ENCODE data around the gene FBN3.

Gene FBN3

DNA sequence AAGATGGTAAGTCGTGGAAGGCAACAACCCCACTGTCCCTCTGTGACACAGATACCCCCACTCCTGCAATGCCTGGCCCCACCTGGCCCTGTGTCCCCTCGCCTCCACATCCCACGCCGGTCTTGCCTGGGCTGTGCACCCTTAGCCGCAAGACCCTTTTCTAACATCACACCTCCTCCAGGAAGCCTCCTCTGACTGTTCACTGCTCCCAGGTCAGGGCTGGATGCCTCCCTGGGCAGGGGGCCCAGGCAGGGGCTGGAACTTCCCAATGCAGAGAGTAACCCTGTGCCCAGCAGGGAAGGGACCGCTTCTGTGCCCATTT is 1.3 kb downstream of the FBN3 start:
- DNase-seq: no peak

DNA sequence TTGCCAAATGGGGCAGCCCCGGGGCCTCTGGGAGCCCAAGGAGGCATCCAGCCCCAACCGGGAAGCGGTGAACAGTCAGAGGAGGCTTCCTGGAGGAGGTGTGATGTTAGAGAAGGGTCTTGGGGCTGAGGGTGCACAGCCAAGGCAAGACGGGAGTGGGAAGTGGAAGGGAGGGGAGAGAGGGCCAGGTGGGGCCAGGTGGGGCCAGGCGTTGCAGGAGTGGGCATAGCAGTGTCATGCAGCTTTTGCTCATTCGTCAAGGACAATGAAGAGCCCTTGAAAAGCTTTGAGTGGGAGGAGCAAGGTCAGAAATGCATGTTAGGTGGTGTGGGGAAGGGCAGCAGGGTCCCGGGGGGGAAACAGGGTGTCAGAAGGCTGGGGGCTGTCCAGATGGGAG is 1.8 kb downstream of the FBN3 start:
- no peak for DNase-seq

DNA sequence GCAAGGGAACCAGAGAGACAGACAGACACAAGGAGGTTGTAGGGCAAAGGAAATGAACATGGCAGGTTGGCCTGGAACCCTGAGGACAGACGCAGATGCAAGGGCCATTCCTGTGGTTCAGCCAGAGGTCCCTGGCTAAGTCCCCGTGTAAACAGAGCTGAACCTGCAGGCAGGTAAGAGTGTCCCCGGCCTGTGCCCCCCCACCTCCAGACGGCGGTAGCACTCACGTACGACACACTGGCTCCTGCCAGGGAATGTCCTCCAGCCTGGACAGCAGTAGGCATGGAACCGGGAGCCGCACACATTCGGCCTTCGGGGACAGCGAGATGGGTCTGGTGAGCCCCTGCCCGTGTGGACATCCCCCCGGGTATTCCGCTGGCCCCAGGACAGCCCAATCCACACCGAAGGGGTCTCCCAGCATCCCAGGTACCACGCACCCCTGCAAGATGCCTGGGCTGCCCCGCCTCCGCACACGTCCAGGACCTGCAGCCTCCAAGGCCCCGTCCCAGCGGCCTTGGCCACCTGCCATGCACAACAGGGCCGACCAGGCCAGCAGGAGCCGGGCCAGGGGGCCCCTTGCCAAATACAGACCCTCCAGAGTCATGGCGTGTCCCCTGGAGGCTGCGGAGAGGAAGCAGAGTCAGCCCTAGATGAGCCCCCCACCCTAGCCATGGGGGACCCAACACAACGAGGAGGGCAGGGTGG is 2.4 kb downstream of the FBN3 start:
- no peak for DNase-seq

DNA sequence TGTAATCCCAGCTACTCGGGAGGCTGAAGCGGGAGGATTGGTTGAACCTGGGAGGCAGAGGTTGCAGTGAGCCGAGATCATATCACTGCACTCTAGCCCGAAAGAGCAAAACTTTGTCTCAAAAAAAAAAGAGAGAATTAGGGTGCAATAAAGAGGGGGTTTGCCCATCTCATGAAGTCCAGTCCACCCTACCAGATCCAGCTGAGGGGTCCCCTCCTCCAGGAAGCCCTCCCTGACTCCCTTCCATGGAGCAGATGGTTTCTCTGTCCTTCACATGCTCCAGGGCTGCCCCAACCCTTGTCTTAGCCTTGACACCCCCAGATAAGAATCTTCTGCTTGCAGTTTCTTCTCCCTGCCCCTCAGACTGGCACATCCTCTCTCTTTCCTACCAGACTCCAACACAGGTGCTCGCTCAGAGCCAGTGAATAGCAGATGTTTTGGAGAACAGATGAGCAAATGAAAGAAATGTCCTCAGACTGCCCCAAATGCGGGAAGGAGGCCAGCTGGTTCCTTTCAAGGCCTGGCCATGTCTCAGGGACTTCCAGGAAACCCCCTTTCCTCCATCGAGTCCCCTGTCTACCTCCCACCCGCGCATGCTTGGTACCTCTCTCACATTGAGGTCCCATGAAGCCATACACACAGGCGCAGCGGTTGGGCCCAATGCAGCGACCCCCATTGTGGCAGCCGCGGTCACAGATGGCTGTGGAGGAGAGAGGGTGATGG is 5.0 kb downstream of the FBN3 start:
- no peak for DNase-seq

DNA sequence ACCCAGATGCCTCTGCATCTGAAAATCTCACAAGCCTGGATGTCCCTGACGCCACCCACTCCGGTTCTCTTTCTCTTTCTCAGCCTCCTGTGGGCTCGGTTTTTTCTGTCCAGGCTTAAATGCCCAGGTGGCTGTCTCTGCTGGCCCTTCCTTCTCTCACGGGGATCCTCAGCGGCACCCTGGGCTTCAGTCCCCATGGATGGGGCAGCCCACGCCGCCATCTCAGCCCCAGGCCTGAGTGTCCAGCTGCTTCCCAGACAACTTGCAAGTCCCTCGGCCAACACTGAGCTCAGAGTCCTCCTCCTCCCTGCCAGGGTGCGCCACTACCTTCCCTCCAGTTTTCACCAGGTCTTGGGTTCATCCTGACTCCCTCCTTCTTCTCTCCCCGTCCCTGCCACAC is 6.4 kb downstream of the FBN3 start:
- DNase-seq: no peak

DNA sequence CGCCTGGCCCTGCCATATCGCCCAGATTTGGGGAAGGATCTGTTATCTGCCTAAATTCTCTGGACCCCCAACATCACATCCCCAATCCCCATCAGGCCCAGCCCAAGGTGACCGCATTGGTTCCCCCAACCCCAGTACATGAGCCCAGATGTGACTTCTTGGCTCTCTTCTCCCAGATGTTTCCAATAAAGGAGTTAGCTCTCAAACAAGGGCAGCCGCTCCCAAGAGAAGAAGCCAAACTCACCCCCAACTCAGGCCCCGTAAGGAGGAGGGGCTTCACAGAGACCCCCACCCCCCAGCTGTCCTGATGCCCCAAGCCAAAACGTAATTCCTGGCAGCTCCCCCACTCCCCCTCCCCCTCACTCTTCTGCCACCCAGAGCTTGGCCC is 6.9 kb downstream of the FBN3 start:
- no peak for DNase-seq

DNA sequence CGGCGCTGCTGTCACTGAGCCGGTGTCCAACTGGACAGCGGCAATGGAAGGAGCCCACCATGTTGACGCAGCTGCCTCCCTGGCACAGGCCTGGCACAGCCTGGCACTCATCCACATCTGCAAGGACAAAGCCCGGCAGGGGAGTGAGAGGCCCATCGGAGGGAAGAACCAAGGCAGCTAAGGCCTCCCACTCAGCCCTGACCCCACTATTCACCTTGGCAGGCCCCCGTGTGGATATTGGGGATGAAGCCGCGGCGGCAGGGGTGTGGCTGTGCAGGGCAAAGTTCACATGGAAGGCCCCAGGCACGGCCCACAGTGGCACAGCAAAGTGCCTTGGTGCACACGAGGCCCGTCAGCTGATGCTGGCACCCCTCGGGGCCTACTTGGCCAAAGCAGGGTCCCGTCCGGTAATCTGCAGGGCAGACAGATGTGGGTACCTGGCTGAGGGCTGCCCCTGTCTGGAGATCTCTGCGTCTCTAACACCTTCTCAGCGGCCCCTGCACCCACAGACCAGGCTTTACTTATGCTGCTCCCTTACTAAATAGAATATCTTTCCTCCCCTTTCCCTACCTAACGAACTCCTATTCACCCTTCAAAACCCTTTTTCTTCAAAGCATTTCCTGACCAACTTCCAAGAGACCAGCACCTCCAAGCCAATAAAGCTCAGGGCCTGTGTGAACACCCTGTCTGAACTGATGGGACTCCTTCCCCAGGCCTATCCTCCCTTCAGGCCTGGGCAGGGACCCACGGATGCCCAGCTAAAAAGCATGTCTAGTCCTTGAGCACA is 7.5 kb downstream of the FBN3 start:
- no peak for DNase-seq

DNA sequence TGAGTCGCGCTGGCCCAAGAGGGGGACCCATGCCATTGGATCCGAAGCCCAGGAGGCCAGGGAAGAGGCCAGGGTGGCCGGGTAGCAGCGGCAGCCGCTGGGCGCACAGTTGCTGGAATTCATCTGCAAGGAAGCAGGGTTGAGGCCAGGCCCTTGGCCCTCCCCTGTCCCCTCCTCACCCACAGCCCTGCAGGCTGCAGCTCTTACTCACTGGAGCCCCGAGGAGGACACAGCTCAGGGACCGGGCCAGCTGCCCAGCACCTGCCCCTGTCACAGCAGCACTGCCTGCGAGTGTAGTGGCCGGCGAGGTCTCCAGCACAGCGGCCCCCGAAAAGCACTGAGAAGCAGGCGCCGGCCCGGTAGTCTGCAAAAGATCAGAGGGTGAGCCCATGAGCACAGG is 11.2 kb downstream of the FBN3 start:
- DNase-seq: no peak

DNA sequence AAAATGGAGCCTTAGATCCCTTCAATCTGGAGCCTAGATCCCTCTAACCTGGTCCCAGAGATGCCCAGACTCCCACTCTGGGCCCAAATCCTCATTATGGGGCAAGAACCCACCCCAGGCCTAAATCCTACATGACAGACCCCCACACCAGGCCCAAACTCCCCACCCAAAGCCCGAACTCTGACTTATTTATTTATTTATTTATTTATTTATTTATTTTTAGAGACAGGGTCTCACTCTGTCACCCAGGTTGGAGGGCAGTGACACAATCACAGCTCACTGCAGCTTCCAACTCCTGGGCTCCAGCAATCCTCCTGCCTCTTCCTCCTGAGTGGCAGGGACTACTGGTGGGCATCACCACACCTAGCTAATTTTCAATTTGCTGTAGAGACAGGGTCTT is 12.0 kb downstream of the FBN3 start:
- no peak for DNase-seq

DNA sequence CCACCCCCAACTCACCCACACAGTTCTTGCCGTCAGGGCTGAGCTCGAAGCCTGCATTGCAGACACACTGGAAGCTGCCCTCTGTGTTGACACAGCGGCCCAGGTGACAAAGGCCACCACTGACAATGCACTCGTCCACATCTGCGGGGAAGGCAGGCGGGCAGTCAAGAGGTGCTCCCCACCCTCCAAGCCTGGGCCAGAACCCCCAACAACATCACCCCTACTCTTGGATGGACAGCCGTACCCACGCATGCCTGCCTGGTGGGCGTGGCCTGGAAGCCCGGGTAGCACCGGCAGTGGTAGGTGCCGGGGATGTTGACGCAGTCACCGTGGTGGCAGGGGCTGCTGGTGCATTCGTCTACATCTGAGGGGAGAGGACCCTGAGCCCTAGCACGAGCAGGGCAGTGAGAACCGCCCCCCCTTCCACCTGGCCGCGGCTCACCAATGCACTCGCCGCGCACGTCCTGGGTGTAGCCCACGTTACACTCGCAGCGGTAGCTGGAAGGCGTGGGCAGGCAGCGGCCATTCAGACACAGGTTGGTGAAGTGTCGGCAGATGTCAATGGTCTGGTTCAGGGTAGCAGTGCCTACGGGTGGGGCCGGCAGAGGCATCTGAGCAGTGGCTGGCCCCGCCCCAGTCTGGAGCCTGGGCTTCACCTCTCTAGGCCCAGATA is 13.3 kb downstream of the FBN3 start:
- DNase-seq: no peak

DNA sequence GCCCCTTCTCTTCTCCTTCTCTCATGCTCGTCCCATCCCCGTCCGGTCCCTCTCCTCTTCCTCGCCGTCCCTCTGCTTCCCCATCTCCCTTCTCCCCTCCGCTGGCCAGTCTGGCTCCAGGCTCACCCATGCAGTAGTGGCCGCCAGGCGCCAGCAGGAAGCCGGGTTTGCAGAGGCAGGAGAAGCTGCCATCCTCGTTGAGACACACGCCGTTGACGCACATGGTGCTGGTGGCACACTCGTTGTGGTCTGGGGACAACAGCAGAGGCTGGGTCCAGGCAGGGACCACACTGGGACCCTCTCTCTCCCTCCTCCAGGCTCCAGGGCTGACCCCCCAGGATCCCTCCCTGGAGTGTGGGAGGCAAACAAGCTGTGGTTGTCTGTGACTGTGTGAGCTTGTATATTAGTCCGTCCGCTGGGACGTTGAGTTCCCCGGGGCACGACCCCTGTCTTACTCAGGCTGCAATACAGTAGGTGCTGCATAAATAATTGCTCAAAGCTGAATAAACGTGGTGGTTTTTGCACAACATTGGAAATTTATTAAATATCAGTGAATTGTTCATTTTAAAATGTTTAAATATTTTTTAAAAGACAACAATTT is 16.4 kb downstream of the FBN3 start:
- DNase-seq: no peak

DNA sequence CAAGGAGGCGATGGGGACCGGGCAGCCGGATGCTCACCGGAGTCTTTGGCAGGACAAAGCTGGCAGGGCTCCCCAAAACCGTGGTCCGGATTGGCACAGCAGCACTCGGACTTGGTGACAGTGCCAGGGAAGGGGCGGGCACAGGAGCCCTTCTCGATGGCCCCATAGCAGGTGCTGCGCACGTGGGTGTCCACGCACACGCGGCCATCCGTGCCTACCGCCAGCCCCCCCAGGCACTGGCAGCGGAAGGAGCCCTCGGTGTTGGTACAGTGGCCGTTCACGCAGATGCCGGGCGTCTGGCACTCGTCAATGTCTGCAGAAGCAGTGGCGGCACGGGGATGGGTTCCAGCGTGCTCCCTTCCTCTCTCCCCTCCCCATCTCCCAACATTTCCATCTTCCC is 17.9 kb downstream of the FBN3 start:
- DNase-seq: no peak

DNA sequence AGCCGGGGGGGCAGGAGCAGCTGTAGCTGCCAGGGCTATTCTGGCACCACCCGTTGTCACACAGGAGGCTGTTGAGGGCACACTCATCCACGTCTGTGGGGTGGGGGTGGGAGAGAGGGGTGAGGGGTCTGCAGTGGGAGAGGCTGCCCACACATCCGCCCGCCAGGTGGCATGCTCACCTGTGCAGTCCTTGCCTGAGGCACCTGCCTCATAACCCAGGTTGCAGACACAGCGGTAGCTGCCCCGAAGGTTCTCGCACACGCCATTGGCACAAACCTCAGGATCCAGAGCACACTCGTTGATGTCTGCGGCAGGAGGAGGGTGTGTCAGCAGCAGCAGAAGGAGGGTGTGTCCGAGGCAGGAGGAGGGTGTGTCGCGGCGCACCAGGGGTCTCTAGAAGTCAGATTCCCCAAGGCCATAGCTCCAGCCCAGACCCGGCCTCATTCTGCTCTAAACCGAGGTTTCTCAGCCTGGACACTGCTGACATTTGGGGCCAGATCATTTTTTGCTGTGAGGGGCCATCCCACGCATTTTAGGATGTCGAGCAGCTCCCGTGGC is 20.3 kb downstream of the FBN3 start:
- DNase-seq: no peak

DNA sequence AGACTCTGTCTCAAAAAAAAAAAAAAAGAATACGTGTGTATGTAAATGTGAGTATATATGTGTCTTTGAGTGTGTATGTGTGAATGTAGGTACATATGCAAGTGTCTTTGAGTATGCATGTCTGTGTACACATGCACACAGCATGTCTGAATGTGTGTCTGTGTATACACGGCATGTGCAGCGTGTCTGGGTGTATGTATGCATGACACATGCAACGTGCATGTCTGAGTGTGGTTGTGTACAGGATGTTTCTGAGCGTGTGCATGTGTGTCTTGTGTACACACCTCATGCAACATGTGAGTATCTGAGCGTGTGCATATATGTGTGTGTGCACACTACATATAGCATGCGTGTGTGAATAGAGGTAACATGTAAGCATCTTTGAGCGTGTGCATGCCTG is 20.8 kb downstream of the FBN3 start:
- no peak for DNase-seq

DNA sequence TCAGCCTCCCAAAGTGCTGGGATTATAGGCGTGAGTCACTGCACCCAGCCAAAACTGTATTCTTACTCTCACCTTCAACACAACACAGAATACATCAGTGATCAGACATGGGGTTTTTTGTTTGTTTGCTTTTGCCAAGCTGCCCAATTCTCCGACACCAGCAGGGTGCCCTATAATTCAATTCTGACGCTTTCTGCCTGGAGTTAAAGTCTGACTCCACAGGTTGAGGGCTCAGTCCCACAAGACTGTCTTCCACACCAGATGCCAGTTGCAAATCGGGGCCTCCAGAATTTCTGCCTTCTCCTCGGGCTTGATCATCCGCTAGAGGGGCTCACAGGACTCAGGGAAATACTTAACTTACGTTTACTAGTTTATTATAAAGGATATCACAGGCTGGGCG is 22.1 kb downstream of the FBN3 start:
- DNase-seq: no peak

DNA sequence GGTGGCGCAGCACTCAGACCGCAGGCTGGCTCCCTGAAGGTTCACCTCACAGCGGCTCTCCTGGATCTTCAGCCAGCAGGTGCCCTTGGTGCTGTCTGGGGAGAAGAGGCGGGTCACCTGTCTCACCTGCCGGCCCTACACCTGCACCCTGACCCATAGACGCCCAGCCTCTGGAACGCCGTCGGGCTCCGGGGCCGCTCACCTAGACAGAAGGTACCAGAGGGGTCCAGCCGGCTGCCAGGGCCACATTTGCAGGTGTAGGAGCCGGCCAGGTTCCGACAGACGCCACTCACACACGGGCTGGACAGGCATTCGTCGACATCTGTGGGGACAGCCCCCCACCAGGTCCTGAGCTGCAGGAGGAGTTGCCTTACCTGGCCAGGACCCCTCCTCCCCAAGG is 22.9 kb downstream of the FBN3 start:
- no peak for DNase-seq

DNA sequence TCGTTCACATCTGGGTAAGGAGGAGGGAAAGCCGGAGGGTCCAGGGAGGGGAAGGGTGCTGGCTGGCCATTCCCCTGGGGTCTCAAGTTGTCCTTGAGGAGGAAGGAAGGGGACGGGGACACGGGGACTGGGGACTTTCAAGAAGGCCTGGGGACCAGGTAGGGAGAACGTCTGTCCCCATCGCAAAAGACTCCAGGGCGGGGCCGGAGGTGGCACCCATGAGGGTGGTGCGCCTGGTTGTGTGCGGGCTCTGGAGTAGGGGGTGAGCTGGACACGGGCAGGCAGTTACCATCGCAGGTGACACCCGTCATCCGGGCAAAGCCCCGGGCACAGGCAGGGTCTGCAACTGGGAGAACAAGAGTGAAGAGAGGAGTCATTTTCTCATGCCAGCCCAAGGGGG is 23.4 kb downstream of the FBN3 start:
- DNase-seq: no peak

DNA sequence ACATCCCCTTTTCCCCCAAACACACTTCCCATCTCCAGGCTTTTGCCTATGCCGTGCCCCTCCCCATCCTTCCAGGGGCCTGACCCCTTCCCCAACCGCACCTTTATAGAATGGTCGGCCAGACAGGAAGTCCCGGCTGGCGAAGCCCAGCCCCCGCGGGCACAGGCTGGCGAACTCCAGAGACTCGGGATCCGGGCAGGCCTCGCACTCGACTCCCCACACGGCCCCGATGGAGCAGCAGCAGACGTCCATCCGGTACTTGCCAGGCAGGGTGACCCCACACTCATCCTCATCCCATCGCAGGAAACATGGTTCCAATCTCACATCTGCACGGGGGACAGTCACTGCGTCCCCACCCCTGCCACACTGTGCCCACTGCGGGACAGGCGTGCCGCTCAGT is 25.7 kb downstream of the FBN3 start:
- DNase-seq: no peak

DNA sequence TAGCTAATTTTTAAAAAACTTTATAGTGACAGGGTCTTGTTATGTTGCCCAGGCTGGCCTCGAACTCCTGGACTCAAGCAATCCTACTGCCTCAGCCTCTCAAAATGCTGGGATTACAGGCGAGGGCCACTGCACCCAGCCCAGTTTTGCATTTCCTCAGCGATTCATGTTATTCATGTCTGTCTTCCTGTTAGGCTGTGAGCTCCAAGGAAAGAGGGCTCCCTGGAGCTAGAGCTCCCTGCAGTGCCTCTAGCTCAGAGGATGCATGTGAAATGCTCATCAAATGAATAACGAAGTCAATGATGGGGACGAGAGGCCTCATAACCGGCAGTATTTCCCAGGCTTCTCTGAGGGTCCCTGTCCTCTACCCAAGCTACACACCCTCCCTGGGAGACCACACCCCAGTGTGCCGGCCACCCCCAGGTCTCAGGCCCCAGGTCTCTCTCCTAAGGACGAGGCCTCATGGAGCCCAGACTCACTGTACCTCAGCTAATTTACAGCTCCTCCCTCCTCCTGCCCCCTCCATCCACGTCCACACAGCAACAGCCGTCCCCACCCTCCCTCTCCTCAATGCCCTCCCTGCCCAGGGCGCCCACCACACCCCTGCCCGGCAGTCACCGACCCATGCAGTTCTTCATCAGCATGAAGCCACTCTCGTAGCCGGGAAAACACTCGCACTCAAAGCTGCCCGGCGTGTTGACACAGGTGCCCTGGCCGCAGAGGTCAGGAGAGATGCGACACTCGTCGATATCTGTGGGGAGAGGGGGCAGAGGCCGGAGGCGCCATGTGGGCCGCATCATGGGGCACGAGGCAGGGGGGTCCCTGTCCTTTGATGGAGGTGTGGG is 28.5 kb downstream of the FBN3 start:
- DNase-seq: no peak

DNA sequence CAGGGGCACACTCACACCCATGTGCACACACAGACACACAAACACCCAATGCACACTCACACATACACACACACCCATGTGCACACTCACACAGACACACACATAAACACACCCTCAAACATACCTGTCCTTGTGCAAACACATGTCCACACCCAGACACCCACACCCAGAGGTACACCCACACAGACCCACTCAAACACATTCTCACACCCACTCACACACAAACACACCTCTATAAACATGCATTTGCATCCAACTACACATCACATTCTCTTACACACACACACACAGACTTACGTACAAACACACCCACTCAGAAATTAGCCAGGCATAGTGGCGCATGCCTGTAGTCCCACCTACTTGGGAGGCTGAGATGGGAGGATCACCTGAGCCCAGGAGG is 31.4 kb downstream of the FBN3 start:
- no peak for DNase-seq

DNA sequence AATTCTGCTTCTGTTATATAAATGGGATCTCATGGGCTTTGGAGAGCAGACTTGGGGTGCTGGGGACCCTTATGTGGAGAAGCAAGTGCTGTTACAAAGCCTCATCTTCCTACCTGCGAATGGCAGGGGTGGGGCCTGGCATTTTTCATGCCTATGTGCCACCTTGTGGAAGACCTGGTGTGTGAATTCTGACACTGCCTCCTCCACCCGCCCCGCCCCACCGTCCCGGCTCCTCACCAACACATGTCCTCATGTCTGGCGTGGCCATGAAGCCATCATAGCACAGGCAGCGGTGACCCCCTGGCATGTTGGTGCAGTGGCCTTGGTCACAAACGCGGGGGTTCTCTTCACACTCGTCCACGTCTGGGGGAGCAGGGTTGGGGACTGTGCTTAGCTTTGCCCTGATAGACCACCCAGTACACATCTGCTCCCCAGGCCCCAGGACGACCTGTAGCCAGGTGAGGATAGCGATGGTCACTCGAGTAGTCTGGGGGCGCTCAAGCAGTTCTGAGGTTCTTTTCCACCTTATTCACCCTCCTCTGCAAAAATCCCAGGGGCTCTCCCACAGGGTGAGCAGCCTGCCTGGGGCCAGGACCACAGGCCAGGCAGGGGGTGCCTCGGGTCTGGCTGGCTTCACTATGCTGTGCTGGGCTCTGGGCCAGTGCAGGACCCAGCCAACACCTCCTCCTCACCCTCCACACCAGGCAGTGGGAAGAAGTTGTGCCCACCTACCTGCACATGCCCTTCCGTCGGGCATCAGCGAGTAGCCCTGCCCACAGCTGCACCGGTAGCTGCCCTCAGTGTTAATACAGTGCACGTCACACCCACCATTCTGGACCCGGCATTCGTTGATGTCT is 32.7 kb downstream of the FBN3 start:
- DNase-seq: no peak

Data from NCI-H526 treated with DMSO at 0.1 percent for 48 hours (cell line).